Measurements from ENCODE around the gene FOXD4. TPM values are rescaled to one million over a fixed set of nuclear protein-coding genes. Genes with fewer than 3 reads are reported as not detected.
A peak's percentile ranks its signal among the peaks of the same experiment; 100 is the strongest.
"Not testable (repeated sequence)": the region's sequence is repeated elsewhere in the genome, so short reads cannot be mapped to it uniquely, and the experiment has no call there.

The FOXD4 gene
- polyA plus RNA-seq (2013, experiment 1 of 2): 0.03 TPM
- 0.06 TPM for polyA plus RNA-seq (2013, experiment 2 of 2)

GRCh38 chr9:117995-118467, at the start of gene FOXD4:
Gene FOXD4, minus strand, starts transcription at chr9:118417. Its CDS starts 298 bp downstream, at chr9:118119.
- H3K36me3 ChIP-seq (replicated peaks in 1 of 2; ENCODE audit: control insufficient read depth in 2 of 2, insufficient read depth in 2 of 2, low read length in 2 of 2); H3K79me1 ChIP-seq (ENCODE audit: low read depth, low read length); H3K14ac ChIP-seq (ENCODE audit: low read length); H2BK15ac ChIP-seq (ENCODE audit: low read length); H3K9ac ChIP-seq (ENCODE audit: low read depth, low read length, poor library complexity); H3K18ac ChIP-seq (ENCODE audit: low read length); DNase-seq (ENCODE audit: low spot score); H2AFZ ChIP-seq (ENCODE audit: low read length); H4K8ac ChIP-seq (ENCODE audit: low read depth, low read length); H2BK12ac ChIP-seq (ENCODE audit: low read length); H3K23ac ChIP-seq (ENCODE audit: low read depth, low read length, poor library complexity); H2BK5ac ChIP-seq (ENCODE audit: low read length); H3K4me3 ChIP-seq (ENCODE audit: low read length in 2 of 2); H4K91ac ChIP-seq (ENCODE audit: low read depth, low read length, poor library complexity); H3K27ac ChIP-seq (replicated peaks; ENCODE audit: low read length); H2AK5ac ChIP-seq (ENCODE audit: low read depth, low read length); H3K4me1 ChIP-seq (ENCODE audit: control insufficient read depth in 2 of 2, insufficient read depth in 1 of 2, low read depth in 1 of 2, low read length in 2 of 2); H3K4ac ChIP-seq (ENCODE audit: low read length); H2BK120ac ChIP-seq (ENCODE audit: low read depth, low read length); H3K9me3 ChIP-seq (replicated peaks in 1 of 2; ENCODE audit: control insufficient read depth in 2 of 2, insufficient read depth in 1 of 2, low read depth in 1 of 2, low read length in 2 of 2): not testable (repeated sequence)
- no CpG with 5 or more reads among the region's 30 CpGs for WGBS, 2 donors (ENCODE audit: extremely low coverage in 2 of 2, insufficient read length in 2 of 2, insufficient replicate concordance in 1 of 2)
- peak within 1 kb of the TSS; percentile 45 for H3K4me2 ChIP-seq (ENCODE audit: insufficient read depth, low read length, poor library complexity, severe bottlenecking)
- H3K27me3 ChIP-seq (ENCODE audit: control insufficient read depth in 3 of 3, insufficient read depth in 3 of 3, low read depth in 1 of 3, low read length in 3 of 3): peaks cover 13 to 47% (median 36%) of the 10 kb centered on the region in 3 experiments

DNA sequence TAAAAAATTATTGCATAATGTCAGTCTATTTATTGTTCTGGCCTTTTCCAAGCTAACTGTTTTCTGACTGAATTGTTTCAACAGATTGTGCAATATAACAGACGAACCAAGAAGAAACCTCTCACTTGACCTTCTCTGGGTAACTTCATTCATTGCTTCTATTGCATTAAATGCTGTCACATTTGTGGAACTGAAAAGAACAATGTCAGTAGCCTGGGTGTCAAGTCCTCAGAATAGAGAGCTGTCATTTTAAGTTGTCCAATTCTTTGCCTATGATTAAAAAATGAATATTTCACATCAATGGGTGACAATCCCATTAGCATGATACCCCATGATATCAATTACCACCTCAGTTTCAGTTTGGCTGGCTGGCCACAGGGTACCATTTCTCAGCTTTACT, 41.7 kb upstream of the FOXD4 start:
- H2AK5ac ChIP-seq (ENCODE audit: low read depth, low read length); H3K23ac ChIP-seq (ENCODE audit: low read depth, low read length, poor library complexity); H2BK15ac ChIP-seq (ENCODE audit: low read length); DNase-seq (ENCODE audit: low spot score); H3K4me1 ChIP-seq (ENCODE audit: control insufficient read depth in 2 of 2, insufficient read depth in 1 of 2, low read depth in 1 of 2, low read length in 2 of 2); H3K36me3 ChIP-seq (replicated peaks in 1 of 2; ENCODE audit: control insufficient read depth in 2 of 2, insufficient read depth in 2 of 2, low read length in 2 of 2); H3K4me3 ChIP-seq (ENCODE audit: low read length in 2 of 2); H3K9me3 ChIP-seq (replicated peaks in 1 of 2; ENCODE audit: control insufficient read depth in 2 of 2, insufficient read depth in 1 of 2, low read depth in 1 of 2, low read length in 2 of 2); H3K4ac ChIP-seq (ENCODE audit: low read length); H3K9ac ChIP-seq (ENCODE audit: low read depth, low read length, poor library complexity); H3K4me2 ChIP-seq (ENCODE audit: insufficient read depth, low read length, poor library complexity, severe bottlenecking); H3K27ac ChIP-seq (replicated peaks; ENCODE audit: low read length); H2BK120ac ChIP-seq (ENCODE audit: low read depth, low read length); H2BK12ac ChIP-seq (ENCODE audit: low read length); H3K79me1 ChIP-seq (ENCODE audit: low read depth, low read length); H3K14ac ChIP-seq (ENCODE audit: low read length); H3K18ac ChIP-seq (ENCODE audit: low read length); H2AFZ ChIP-seq (ENCODE audit: low read length); H2BK5ac ChIP-seq (ENCODE audit: low read length); H3K27me3 ChIP-seq (ENCODE audit: control insufficient read depth in 3 of 3, insufficient read depth in 3 of 3, low read depth in 1 of 3, low read length in 3 of 3); H4K8ac ChIP-seq (ENCODE audit: low read depth, low read length); H4K91ac ChIP-seq (ENCODE audit: low read depth, low read length, poor library complexity): not testable (repeated sequence)
- WGBS, 2 donors (ENCODE audit: extremely low coverage in 2 of 2, insufficient read length in 2 of 2, insufficient replicate concordance in 1 of 2): no CpG with 5 or more reads among the region's 1 CpG

GRCh38 chr9:151173-151572, 33.0 kb upstream of the FOXD4 start:
- H3K27me3 ChIP-seq (ENCODE audit: control insufficient read depth in 3 of 3, insufficient read depth in 3 of 3, low read depth in 1 of 3, low read length in 3 of 3); H3K14ac ChIP-seq (ENCODE audit: low read length); H3K4me3 ChIP-seq (ENCODE audit: low read length in 2 of 2): not testable (repeated sequence)

GRCh38 chr9:139880-140279, 21.7 kb upstream of the FOXD4 start:
- H3K9ac ChIP-seq (ENCODE audit: low read depth, low read length, poor library complexity); H3K18ac ChIP-seq (ENCODE audit: low read length); H3K14ac ChIP-seq (ENCODE audit: low read length); H2BK15ac ChIP-seq (ENCODE audit: low read length); DNase-seq (ENCODE audit: low spot score); H2AK5ac ChIP-seq (ENCODE audit: low read depth, low read length); H3K9me3 ChIP-seq (replicated peaks in 1 of 2; ENCODE audit: control insufficient read depth in 2 of 2, insufficient read depth in 1 of 2, low read depth in 1 of 2, low read length in 2 of 2); H4K8ac ChIP-seq (ENCODE audit: low read depth, low read length); H2BK5ac ChIP-seq (ENCODE audit: low read length); H2AFZ ChIP-seq (ENCODE audit: low read length); H2BK120ac ChIP-seq (ENCODE audit: low read depth, low read length); H3K79me1 ChIP-seq (ENCODE audit: low read depth, low read length); H3K23ac ChIP-seq (ENCODE audit: low read depth, low read length, poor library complexity); H4K91ac ChIP-seq (ENCODE audit: low read depth, low read length, poor library complexity); H3K27me3 ChIP-seq (ENCODE audit: control insufficient read depth in 3 of 3, insufficient read depth in 3 of 3, low read depth in 1 of 3, low read length in 3 of 3); H3K36me3 ChIP-seq (replicated peaks in 1 of 2; ENCODE audit: control insufficient read depth in 2 of 2, insufficient read depth in 2 of 2, low read length in 2 of 2); H3K4ac ChIP-seq (ENCODE audit: low read length); H3K27ac ChIP-seq (replicated peaks; ENCODE audit: low read length); H3K4me1 ChIP-seq (ENCODE audit: control insufficient read depth in 2 of 2, insufficient read depth in 1 of 2, low read depth in 1 of 2, low read length in 2 of 2); H2BK12ac ChIP-seq (ENCODE audit: low read length); H3K4me2 ChIP-seq (ENCODE audit: insufficient read depth, low read length, poor library complexity, severe bottlenecking); H3K4me3 ChIP-seq (ENCODE audit: low read length in 2 of 2): not testable (repeated sequence)
- no CpG with 5 or more reads among the region's 17 CpGs for WGBS, 2 donors (ENCODE audit: extremely low coverage in 2 of 2, insufficient read length in 2 of 2, insufficient replicate concordance in 1 of 2)

More at GRCh38 chr9:151173-151572, 33.0 kb upstream of the FOXD4 start:
- H3K79me1 ChIP-seq (ENCODE audit: low read depth, low read length); H2AFZ ChIP-seq (ENCODE audit: low read length); H3K9me3 ChIP-seq (replicated peaks in 1 of 2; ENCODE audit: control insufficient read depth in 2 of 2, insufficient read depth in 1 of 2, low read depth in 1 of 2, low read length in 2 of 2); H3K23ac ChIP-seq (ENCODE audit: low read depth, low read length, poor library complexity); H3K18ac ChIP-seq (ENCODE audit: low read length); H2BK120ac ChIP-seq (ENCODE audit: low read depth, low read length); H3K4ac ChIP-seq (ENCODE audit: low read length); H4K91ac ChIP-seq (ENCODE audit: low read depth, low read length, poor library complexity); H2BK12ac ChIP-seq (ENCODE audit: low read length); H3K36me3 ChIP-seq (replicated peaks in 1 of 2; ENCODE audit: control insufficient read depth in 2 of 2, insufficient read depth in 2 of 2, low read length in 2 of 2); H2BK15ac ChIP-seq (ENCODE audit: low read length); DNase-seq (ENCODE audit: low spot score); H2BK5ac ChIP-seq (ENCODE audit: low read length); H4K8ac ChIP-seq (ENCODE audit: low read depth, low read length); H3K9ac ChIP-seq (ENCODE audit: low read depth, low read length, poor library complexity); H3K27ac ChIP-seq (replicated peaks; ENCODE audit: low read length); H2AK5ac ChIP-seq (ENCODE audit: low read depth, low read length); H3K4me2 ChIP-seq (ENCODE audit: insufficient read depth, low read length, poor library complexity, severe bottlenecking); H3K4me1 ChIP-seq (ENCODE audit: control insufficient read depth in 2 of 2, insufficient read depth in 1 of 2, low read depth in 1 of 2, low read length in 2 of 2): not testable (repeated sequence)
